CD14-positive monocyte (primary cell): Measurements from ENCODE around the gene TSPEAR. TPM values are rescaled to one million over a fixed set of nuclear protein-coding genes. Genes with fewer than 3 reads are reported as not detected.

Experiments
- DNase-seq, 3 donors: peaks; one replicate each; pipeline ENCODE4 v3.0.0-alpha.2; 2011 to 2022
- H2AFZ ChIP-seq: 2 replicates; pipeline ENCODE4 v1.6.0; 2012; ENCODE audit warnings: mild to moderate bottlenecking, low read depth, low read length, inconsistent platforms; ENCODE audit not compliant: insufficient read depth, poor library complexity, severe bottlenecking
- H3K27ac ChIP-seq, 2 donors: 1 replicate in 1 of 2; 2 replicates in 1 of 2; pipeline ENCODE4 v1.5.1; 2012 to 2013; ENCODE audit warnings: low read length in 2 of 2, control low read depth in 1 of 2, inconsistent platforms in 1 of 2, low read depth in 1 of 2, mild to moderate bottlenecking in 1 of 2
- H3K27me3 ChIP-seq, 2 donors: one replicate each; pipeline versions ENCODE4 v1.6.0 to v1.6.1; 2011 to 2013; ENCODE audit warnings: low read length in 2 of 2; ENCODE audit not compliant: control insufficient read depth in 2 of 2, insufficient read depth in 2 of 2
- H3K36me3 ChIP-seq, 2 donors: replicated peaks in 1 of 2; 1 replicate in 1 of 2; 2 replicates in 1 of 2; pipeline versions ENCODE4 v1.5.1 to v1.6.1; 2012 to 2013; ENCODE audit warnings: low read length in 2 of 2, control low read depth in 1 of 2, inconsistent platforms in 1 of 2, mild to moderate bottlenecking in 1 of 2; ENCODE audit not compliant: insufficient read depth in 2 of 2, control insufficient read depth in 1 of 2
- H3K4me1 ChIP-seq, 2 donors: 1 replicate in 1 of 2; 2 replicates in 1 of 2; pipeline versions ENCODE4 v1.5.1 to v1.6.1; 2012 to 2013; ENCODE audit warnings: low read length in 2 of 2, control low read depth in 1 of 2, inconsistent platforms in 1 of 2, mild to moderate bottlenecking in 1 of 2, moderate library complexity in 1 of 2; ENCODE audit not compliant: insufficient read depth in 2 of 2, control insufficient read depth in 1 of 2
- H3K4me2 ChIP-seq: replicated peaks from 2 replicates; pipeline ENCODE3; 2012; ENCODE audit warnings: low read length, moderate library complexity, mild to moderate bottlenecking; ENCODE audit not compliant: poor library complexity, severe bottlenecking; ENCODE audit errors: extremely low read depth
- H3K4me3 ChIP-seq, 3 experiments: fragments of 200-600 bp in 1 of 3; sonication (generic) in 1 of 3; replicated peaks in 1 of 3; 1 replicate in 2 of 3; 2 replicates in 1 of 3; pipeline ENCODE4 v1.5.1; 2011 to 2013; ENCODE audit warnings: low read length in 3 of 3, mild to moderate bottlenecking in 3 of 3, control low read depth in 2 of 3, low read depth in 2 of 3, inconsistent platforms in 1 of 3, moderate library complexity in 1 of 3
- H3K79me2 ChIP-seq: 2 replicates; pipeline ENCODE4 v1.6.0; 2012; ENCODE audit warnings: mild to moderate bottlenecking, control low read depth, inconsistent platforms, low read length, moderate library complexity; ENCODE audit not compliant: insufficient read depth
- H3K9ac ChIP-seq: 2 replicates; pipeline ENCODE4 v1.6.0; 2017; ENCODE audit warnings: low read length, mild to moderate bottlenecking; ENCODE audit not compliant: insufficient read depth, poor library complexity, severe bottlenecking
- H3K9me3 ChIP-seq, 2 donors: replicated peaks in 1 of 2; 1 replicate in 1 of 2; 2 replicates in 1 of 2; pipeline versions ENCODE4 v1.5.1 to v1.6.1; 2012 to 2013; ENCODE audit warnings: low read length in 2 of 2, control low read depth in 1 of 2; ENCODE audit not compliant: control insufficient read depth in 1 of 2, insufficient read depth in 1 of 2
- H4K20me1 ChIP-seq: 2 replicates; pipeline ENCODE4 v1.6.0; 2012; ENCODE audit warnings: mild to moderate bottlenecking, low read length, control low read depth, moderate library complexity; ENCODE audit not compliant: insufficient read depth
- H3K27ac Mint-ChIP-seq, 7 donors: one replicate each; pipeline ENCODE4 v1.8.0; 2020; ENCODE audit warnings: mild to moderate bottlenecking in 7 of 7, mixed read lengths in 7 of 7, moderate library complexity in 6 of 7, inconsistent platforms in 2 of 7
- H3K27me3 Mint-ChIP-seq, 3 donors: one replicate each; pipeline ENCODE4 v1.8.0; 2021 to 2022; ENCODE audit warnings: low read depth in 3 of 3, mild to moderate bottlenecking in 3 of 3, mixed read lengths in 3 of 3, moderate library complexity in 3 of 3, inconsistent platforms in 1 of 3
- H3K36me3 Mint-ChIP-seq, 2 donors: one replicate each; pipeline ENCODE4 v1.8.0; 2020; ENCODE audit warnings: mixed read lengths in 2 of 2, inconsistent platforms in 1 of 2, mild to moderate bottlenecking in 1 of 2
- H3K4me1 Mint-ChIP-seq: one replicate; pipeline ENCODE4 v1.8.0; 2020; ENCODE audit warnings: mild to moderate bottlenecking, mixed read lengths
- H3K4me3 Mint-ChIP-seq, 2 donors: one replicate each; pipeline ENCODE4 v1.8.0; 2020; ENCODE audit warnings: mild to moderate bottlenecking in 2 of 2, mixed read lengths in 2 of 2, moderate library complexity in 1 of 2
- H3K9me3 Mint-ChIP-seq, 7 donors: one replicate each; pipeline ENCODE4 v1.8.0; 2020 to 2022; ENCODE audit warnings: mixed read lengths in 7 of 7, mild to moderate bottlenecking in 6 of 7, moderate library complexity in 6 of 7, inconsistent platforms in 2 of 7
- WGBS: methylation state at CpG from one replicate; pipeline ENCODE4 v1.1.5; 2013; ENCODE audit warnings: missing lambda C conversion rate; ENCODE audit not compliant: insufficient coverage; 5-methylcytosine and 5-hydroxymethylcytosine counted together
- intact Hi-C, 2 donors: fragments of 100-400 bp; cut with micrococcal nuclease; formaldehyde crosslinking; loops; one replicate each; pipeline versions ENCODE4 v1.15.0 to v1.15.1; 2023
- polyA plus RNA-seq, 3 donors: library from polyadenylated mRNA; depleted of rRNA in 1 of 3; unstranded in 2 of 3; stranded (reverse) in 1 of 3; fragments of 300-500 nt in 2 of 3; fragments of >200 nt in 1 of 3; fragmentation: Illumina TruSeq in 2 of 3; gene quantifications; 1 replicate in 2 of 3; 2 replicates in 1 of 3; pipeline ENCODE4 v1.2.3, GENCODE V29; 2012 to 2021
- TF ChIP-seq, protein P1 (sequence below): fragments of 200-600 bp; IDR thresholded peaks from one replicate; pipeline ENCODE4 v1.8.0; 2022; ENCODE audit warnings: antibody characterized with exemption, mild to moderate bottlenecking

Gene TSPEAR
- polyA plus RNA-seq, 3 donors: not detected

DNA sequence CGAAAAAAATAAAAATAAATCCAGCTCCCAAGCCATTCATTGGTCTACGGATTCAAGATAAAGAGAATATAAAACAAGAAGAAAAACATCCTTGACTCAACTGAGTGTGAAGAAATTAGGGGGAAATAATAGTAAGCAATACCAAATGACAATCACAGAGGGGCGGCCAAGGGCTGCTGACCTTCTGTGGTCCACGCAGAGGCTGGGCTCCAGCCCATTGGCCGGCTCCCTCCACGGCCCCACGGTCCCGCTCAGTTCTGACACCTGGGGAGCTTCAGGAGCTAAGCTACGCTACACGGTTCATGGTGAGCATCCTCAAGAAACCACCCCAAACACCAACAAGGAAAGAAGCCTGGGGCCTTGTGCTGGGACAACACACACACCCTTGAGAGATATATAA, 14.8 kb downstream of the TSPEAR start:
- no peak overlapping the region for H3K27ac ChIP-seq
- no peaks in the 10 kb centered on the region for H3K36me3 Mint-ChIP-seq
- peaks cover 44 to 79% (median 52%) of the 10 kb centered on the region in 3 donors for H3K27me3 Mint-ChIP-seq
- DNase-seq: no peak
- peaks cover 0 to 15% of the 10 kb centered on the region in 2 donors for H3K9me3 ChIP-seq
- H3K9ac ChIP-seq: no peak overlapping the region
- WGBS: 81% methylated on average over 8 of the region's 10 CpGs
- TF ChIP-seq, protein P1, sequence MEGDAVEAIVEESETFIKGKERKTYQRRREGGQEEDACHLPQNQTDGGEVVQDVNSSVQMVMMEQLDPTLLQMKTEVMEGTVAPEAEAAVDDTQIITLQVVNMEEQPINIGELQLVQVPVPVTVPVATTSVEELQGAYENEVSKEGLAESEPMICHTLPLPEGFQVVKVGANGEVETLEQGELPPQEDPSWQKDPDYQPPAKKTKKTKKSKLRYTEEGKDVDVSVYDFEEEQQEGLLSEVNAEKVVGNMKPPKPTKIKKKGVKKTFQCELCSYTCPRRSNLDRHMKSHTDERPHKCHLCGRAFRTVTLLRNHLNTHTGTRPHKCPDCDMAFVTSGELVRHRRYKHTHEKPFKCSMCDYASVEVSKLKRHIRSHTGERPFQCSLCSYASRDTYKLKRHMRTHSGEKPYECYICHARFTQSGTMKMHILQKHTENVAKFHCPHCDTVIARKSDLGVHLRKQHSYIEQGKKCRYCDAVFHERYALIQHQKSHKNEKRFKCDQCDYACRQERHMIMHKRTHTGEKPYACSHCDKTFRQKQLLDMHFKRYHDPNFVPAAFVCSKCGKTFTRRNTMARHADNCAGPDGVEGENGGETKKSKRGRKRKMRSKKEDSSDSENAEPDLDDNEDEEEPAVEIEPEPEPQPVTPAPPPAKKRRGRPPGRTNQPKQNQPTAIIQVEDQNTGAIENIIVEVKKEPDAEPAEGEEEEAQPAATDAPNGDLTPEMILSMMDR: no peak
- H4K20me1 ChIP-seq: no peaks in the 10 kb centered on the region
- intact Hi-C loops: no loop called here
- H3K9me3 Mint-ChIP-seq: peaks cover 6 to 23% (median 16%) of the 10 kb centered on the region in 7 donors
- H3K4me2 ChIP-seq: no peak overlapping the region
- no peak overlapping the region for H2AFZ ChIP-seq
- H3K4me1 Mint-ChIP-seq: no peaks in the 10 kb centered on the region
- no peaks in the 10 kb centered on the region for H3K79me2 ChIP-seq
- no peak overlapping the region for H3K27ac Mint-ChIP-seq
- H3K4me3 ChIP-seq: no peak overlapping the region
- peaks cover 0 to 39% of the 10 kb centered on the region in 2 donors for H3K27me3 ChIP-seq
- H3K36me3 ChIP-seq: no peaks in the 10 kb centered on the region
- H3K4me1 ChIP-seq: no peaks in the 10 kb centered on the region
- no peak overlapping the region for H3K4me3 Mint-ChIP-seq

DNA sequence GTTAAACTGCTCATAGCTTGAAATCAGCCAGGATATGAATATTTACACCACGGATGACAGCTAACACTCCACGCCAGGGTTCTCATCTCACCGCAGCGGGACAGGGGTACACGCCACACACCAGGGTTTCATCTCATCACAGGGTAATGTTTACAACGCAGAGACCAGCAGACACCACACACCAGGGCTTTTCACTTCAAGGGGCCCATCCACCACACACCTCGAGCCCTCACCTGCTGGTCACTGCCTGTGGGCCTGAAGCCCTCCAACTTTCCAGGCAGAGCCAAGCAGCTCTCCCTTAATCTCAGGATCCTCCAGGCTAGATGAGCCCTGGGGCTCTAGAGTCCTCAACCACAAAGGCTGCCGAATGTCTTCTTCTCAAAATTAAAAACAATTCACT, 15.7 kb downstream of the TSPEAR start:
- Histone ChIP-seq H2AFZ (no peak overlapping the region), H3K36me3 (no peaks in the 10 kb centered on the region), H3K27me3 (peaks cover 0 to 39% of the 10 kb centered on the region in 2 donors), H4K20me1 (no peaks in the 10 kb centered on the region), H3K4me3 (no peak overlapping the region), H3K4me1 (no peaks in the 10 kb centered on the region), H3K9me3 (peaks cover 0 to 15% of the 10 kb centered on the region in 2 donors), H3K79me2 (no peaks in the 10 kb centered on the region), H3K9ac (no peak overlapping the region), H3K27ac (no peak overlapping the region), H3K4me2 (no peak overlapping the region)
- H3K4me3 Mint-ChIP-seq: peak overlapping the region in 1 of 2 donors; percentile 46
- H3K27me3 Mint-ChIP-seq: peaks cover 38 to 72% (median 50%) of the 10 kb centered on the region in 3 donors
- no peak for DNase-seq
- H3K9me3 Mint-ChIP-seq: peaks cover 6 to 23% (median 16%) of the 10 kb centered on the region in 7 donors
- TF ChIP-seq, protein P1: no peak
- H3K27ac Mint-ChIP-seq: no peak overlapping the region
- H3K4me1 Mint-ChIP-seq: no peaks in the 10 kb centered on the region
- no peaks in the 10 kb centered on the region for H3K36me3 Mint-ChIP-seq
- 85% methylated on average over 8 of the region's 8 CpGs for WGBS
- intact Hi-C loops: no loop called here
